Measurements from ENCODE around the gene CADM4. TPM values are rescaled to one million over a fixed set of nuclear protein-coding genes. Genes with fewer than 3 reads are reported as not detected.

Gene CADM4
- total RNA-seq, 1 donor from 2014 or later, result 6.9 TPM

- peak overlapping the region; percentile 99 for H3K27ac ChIP-seq (replicated peaks)
- H3K27me3 ChIP-seq (ENCODE audit: low read depth), result no peaks in the 10 kb centered on the region
- peaks cover 54% of the 10 kb centered on the region for H3K36me3 ChIP-seq
- no peaks in the 10 kb centered on the region for H3K9me3 ChIP-seq (replicated peaks)
- TF ChIP-seq CTCF (IDR thresholded peaks at IDR 0.05; ENCODE audit: borderline replicate concordance), result no peak
- no peak for DNase-seq
- intact Hi-C loops (cut with micrococcal nuclease), result no loop called here
- peaks cover 57% of the 10 kb centered on the region for H3K4me1 ChIP-seq
- peak overlapping the region; percentile 82 for H3K4me3 ChIP-seq
Measured at GRCh38 chr19:43596842-43597461, 42.7 kb downstream of the CADM4 start.

GRCh38 chr19:43595999-43596841, 43.4 kb downstream of the CADM4 start, which contains the start of the genes IRGQ and ZNF576:
TSS of gene IRGQ (minus strand) at chr19:43596134. CDS start at chr19:43595338, 796 bp downstream.
TSS of gene ZNF576 (plus strand) at chr19:43596595. CDS start at chr19:43597109, 514 bp downstream.
- H3K36me3 ChIP-seq, result peaks cover 54% of the 10 kb centered on the region
- no peaks in the 10 kb centered on the region for H3K27me3 ChIP-seq (ENCODE audit: low read depth)
- intact Hi-C loops (cut with micrococcal nuclease), result no loop called here
- H3K9me3 ChIP-seq (replicated peaks), result no peaks in the 10 kb centered on the region
- H3K27ac ChIP-seq (replicated peaks), result peak within 1 kb of the TSS; percentile 99
- H3K4me1 ChIP-seq, result peaks cover 50% of the 10 kb centered on the region
- no peak for TF ChIP-seq CTCF (IDR thresholded peaks at IDR 0.05; ENCODE audit: borderline replicate concordance)
- peak; percentile 100 for DNase-seq
- peak within 1 kb of the TSS; percentile 82 for H3K4me3 ChIP-seq

- Histone ChIP-seq H3K27me3 (ENCODE audit: low read depth) (no peaks in the 10 kb centered on the region), H3K27ac (replicated peaks) (peak overlapping the region; percentile 99), H3K4me3 (peak overlapping the region; percentile 82), H3K4me1 (peaks cover 47% of the 10 kb centered on the region), H3K36me3 (peaks cover 55% of the 10 kb centered on the region), H3K9me3 (replicated peaks) (no peaks in the 10 kb centered on the region)
- DNase-seq, result no peak
- intact Hi-C loops (cut with micrococcal nuclease), result no loop called here
- TF ChIP-seq CTCF (IDR thresholded peaks at IDR 0.05; ENCODE audit: borderline replicate concordance), result no peak
Measured at GRCh38 chr19:43595605-43595998, 44.0 kb downstream of the CADM4 start.

GRCh38 chr19:43594710-43595604, 44.7 kb downstream of the CADM4 start:
- Histone ChIP-seq H3K4me1 (peaks cover 47% of the 10 kb centered on the region), H3K27me3 (ENCODE audit: low read depth) (no peaks in the 10 kb centered on the region), H3K9me3 (replicated peaks) (no peaks in the 10 kb centered on the region), H3K4me3 (peak overlapping the region; percentile 82), H3K27ac (replicated peaks) (peak overlapping the region; percentile 99), H3K36me3 (peaks cover 58% of the 10 kb centered on the region)
- TF ChIP-seq CTCF (IDR thresholded peaks at IDR 0.05; ENCODE audit: borderline replicate concordance), result peak; percentile 52
- DNase-seq, result no peak
- intact Hi-C loops (cut with micrococcal nuclease), result no loop called here

Measured in left ventricle myocardium inferior (tissue), 1 donor.